GM12873 (cell line): ENCODE measurements around the gene SULT1C2.

Experiments
- CTCF ChIP-seq: IDR thresholded peaks from 2 replicates; pipeline ENCODE4 v1.5.1; 2012; ENCODE audit warnings: low read depth, mild to moderate bottlenecking, moderate library complexity, low read length, control low read depth; ENCODE audit not compliant: insufficient read depth; ENCODE audit errors: missing control alignments

The SULT1C2 gene

DNA sequence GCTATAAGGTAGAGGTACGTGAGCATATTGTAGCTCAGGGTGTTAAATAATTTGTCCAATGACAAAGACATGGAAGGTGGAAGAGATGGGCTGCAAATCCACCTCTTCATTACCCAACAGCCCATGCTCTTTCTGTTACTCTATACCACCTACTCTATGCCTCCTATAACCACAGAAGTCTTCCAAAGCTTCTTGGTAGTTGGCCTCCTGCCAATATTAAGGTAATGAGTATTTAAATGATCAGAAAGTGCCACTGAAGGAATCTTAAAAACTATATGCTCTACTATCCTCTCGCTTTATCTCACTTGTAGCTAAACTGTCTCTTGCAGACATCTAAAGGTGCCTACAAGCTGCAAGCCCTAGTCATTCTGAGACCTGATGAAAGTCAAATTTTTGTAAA, 41.1 kb downstream of the SULT1C2 start:
- no peak for TF ChIP-seq CTCF

DNA sequence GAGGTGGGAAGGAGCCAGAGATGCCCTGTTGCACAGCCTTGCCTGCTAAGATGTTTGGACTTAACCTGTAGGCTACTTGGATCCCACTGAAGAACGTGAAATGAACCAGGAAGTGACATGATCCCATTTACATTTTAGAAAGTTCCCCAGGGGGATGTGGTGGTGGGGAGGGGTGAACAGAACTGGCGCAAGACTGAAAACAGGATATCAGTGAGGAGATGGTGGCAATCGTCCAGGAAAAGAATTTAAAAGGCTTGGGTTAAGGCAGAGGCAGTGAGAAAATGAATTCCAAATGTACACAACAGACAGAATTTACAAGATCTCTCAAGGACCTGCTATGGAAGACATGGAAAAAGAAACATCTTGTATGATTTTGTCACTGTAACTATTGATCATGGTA, 42.3 kb downstream of the SULT1C2 start:
- no peak for TF ChIP-seq CTCF

DNA sequence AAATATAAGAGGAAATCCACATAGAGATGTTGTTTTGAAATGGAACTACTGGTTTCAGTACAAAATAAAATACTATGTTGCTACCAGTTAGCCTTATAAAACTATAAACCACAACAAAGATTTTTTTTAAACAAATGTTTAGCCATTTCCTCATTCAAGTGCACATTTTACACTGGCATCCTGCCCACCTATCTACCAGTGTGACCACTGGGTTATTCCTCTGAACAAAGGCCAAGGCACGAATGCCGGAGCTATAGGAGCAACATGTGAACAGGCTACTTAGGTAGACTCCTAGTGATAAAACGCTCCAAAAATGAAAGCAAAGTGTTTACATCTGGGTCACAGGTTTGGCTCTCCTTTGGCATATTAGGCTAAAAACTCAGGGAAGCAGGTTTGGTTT, 57.3 kb downstream of the SULT1C2 start:
- TF ChIP-seq CTCF = no peak

GRCh38 chr2:108346827-108347226, 58.1 kb downstream of the SULT1C2 start:
- no peak for TF ChIP-seq CTCF

DNA sequence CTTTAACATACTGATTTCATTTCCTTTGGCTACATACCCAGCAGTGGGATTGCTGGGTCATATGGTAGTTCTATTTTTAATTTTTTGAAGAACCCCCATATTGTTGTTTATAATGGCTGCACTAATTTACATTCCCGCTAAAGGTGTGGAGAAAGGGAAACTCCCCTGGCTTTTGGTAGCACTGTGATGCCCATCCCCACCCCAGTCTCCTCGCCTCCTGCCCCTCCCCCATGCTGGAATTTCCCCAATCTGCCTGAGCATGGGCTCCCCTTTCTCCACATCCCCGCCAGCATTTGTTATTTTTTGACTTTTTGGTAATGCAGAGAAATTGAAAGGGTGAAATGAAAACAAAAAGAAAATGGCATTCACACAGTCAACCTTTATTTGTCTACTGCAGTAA, 59.1 kb downstream of the SULT1C2 start:
- TF ChIP-seq CTCF = no peak

GRCh38 chr2:108348816-108349570, 60.3 kb downstream of the SULT1C2 start:
- no peak for TF ChIP-seq CTCF

DNA sequence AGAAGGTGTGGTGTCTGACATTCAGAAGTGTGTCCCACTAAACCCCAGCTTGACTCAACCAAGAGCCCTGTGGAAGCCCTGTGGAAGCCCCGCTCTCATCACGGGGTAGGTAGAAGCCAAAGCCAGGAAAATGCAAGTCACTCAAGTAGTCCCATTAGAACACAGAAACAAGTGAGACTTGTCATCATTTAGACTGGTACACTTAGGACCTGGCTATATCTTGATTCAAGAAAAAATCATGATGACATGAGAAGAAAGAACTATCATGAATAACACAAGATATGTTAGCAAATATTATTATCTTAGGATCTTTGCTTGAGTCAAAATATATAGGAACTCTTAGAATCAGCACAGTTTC, 60.9 kb downstream of the SULT1C2 start:
- no peak for TF ChIP-seq CTCF
